Smooth muscle cell (in vitro differentiated cells): Measurements from ENCODE around the gene RAPGEF4. TPM values are rescaled to one million over a fixed set of nuclear protein-coding genes. Genes with fewer than 3 reads are reported as not detected.

Source experiments
- DNase-seq: peaks from one replicate; lab custom pipeline; 2025; ENCODE audit not compliant: unreplicated experiment; lab: John Stamatoyannopoulos, UW
- H2AFZ ChIP-seq: fragments of 200-600 bp; sonication (generic); 2 replicates; pipeline ENCODE4 v1.6.0; 2016; ENCODE audit warnings: antibody characterized with exemption, low read depth, mild to moderate bottlenecking
- H3F3A ChIP-seq: fragments of 200-600 bp; sonication (generic); 2 replicates; pipeline ENCODE4 v1.6.0; 2017; ENCODE audit warnings: antibody characterized with exemption, low read depth
- H3K27ac ChIP-seq: fragments of 200-600 bp; sonication (generic); 2 replicates; pipeline ENCODE4 v1.5.1; 2016; ENCODE audit warnings: low read depth, mild to moderate bottlenecking
- H3K27me3 ChIP-seq: fragments of 200-600 bp; sonication (generic); 2 replicates; pipeline ENCODE4 v1.6.1; 2016; ENCODE audit warnings: low read depth, mild to moderate bottlenecking
- H3K36me3 ChIP-seq: fragments of 200-600 bp; sonication (generic); 2 replicates; pipeline ENCODE4 v1.5.1; 2016; ENCODE audit warnings: low read depth
- H3K4me1 ChIP-seq: fragments of 200-600 bp; sonication (generic); 2 replicates; pipeline ENCODE4 v1.5.1; 2016; ENCODE audit warnings: low read depth
- H3K4me2 ChIP-seq: fragments of 200-600 bp; sonication (generic); 2 replicates; pipeline ENCODE4 v1.6.0; 2016; ENCODE audit warnings: mild to moderate bottlenecking
- H3K4me3 ChIP-seq: fragments of 200-600 bp; sonication (generic); 2 replicates; pipeline ENCODE4 v1.5.1; 2016; ENCODE audit warnings: mild to moderate bottlenecking
- H3K79me2 ChIP-seq: fragments of 200-600 bp; sonication (generic); 2 replicates; pipeline ENCODE4 v1.6.0; 2016; ENCODE audit warnings: low read depth, mild to moderate bottlenecking
- H3K9ac ChIP-seq: fragments of 200-600 bp; sonication (generic); 2 replicates; pipeline ENCODE4 v1.6.0; 2016; ENCODE audit warnings: low read depth
- H3K9me3 ChIP-seq: fragments of 200-600 bp; sonication (generic); replicated peaks from 2 replicates; pipeline ENCODE4 v1.5.1; 2016; ENCODE audit warnings: low read depth
- H4K20me1 ChIP-seq: fragments of 200-600 bp; sonication (generic); 2 replicates; pipeline ENCODE4 v1.6.0; 2016; ENCODE audit warnings: low read depth
- WGBS: methylation state at CpG from one replicate; pipeline ENCODE4 v1.1.7; 2016; ENCODE audit warnings: low lambda C conversion rate; 5-methylcytosine and 5-hydroxymethylcytosine counted together
- polyA plus RNA-seq: library from polyadenylated mRNA; unstranded; fragments of >200 nt; fragmentation: Nextera tagmentation; extraction: Ambion mirVana; gene quantifications from 2 replicates; pipeline ENCODE4 v1.2.1, GENCODE V29; 2016
- total RNA-seq: library from RNA; depleted of rRNA; stranded (reverse); fragments of >200 nt; gene quantifications from 2 replicates; pipeline ENCODE4 v1.2.3, GENCODE V29; 2014
- TF ChIP-seq, protein P1 (sequence below): fragments of 200-600 bp; sonication (generic); IDR thresholded peaks from 2 replicates; pipeline ENCODE4 v1.5.1; 2017; ENCODE audit warnings: borderline replicate concordance, mild to moderate bottlenecking, antibody characterized with exemption; ENCODE audit not compliant: insufficient read depth, poor library complexity, severe bottlenecking

RAPGEF4 gene
- total and polyA plus RNA-seq, 2 experiments from 2014 or later = 0.35 to 2.7 TPM

GRCh38 chr2:172849519-172850217 lies 114.0 kb downstream of the RAPGEF4 start:
- 93% methylated on average over 4 of the region's 4 CpGs for WGBS
- no peaks in the 10 kb centered on the region for H3F3A ChIP-seq
- H3K79me2 ChIP-seq = no peaks in the 10 kb centered on the region
- no peak overlapping the region for H2AFZ ChIP-seq
- no peaks in the 10 kb centered on the region for H3K9me3 ChIP-seq
- H3K4me2 ChIP-seq = no peak overlapping the region
- no peaks in the 10 kb centered on the region for H3K4me1 ChIP-seq
- H4K20me1 ChIP-seq = no peaks in the 10 kb centered on the region
- H3K27ac ChIP-seq = no peak overlapping the region
- no peak for DNase-seq
- no peaks in the 10 kb centered on the region for H3K27me3 ChIP-seq
- no peaks in the 10 kb centered on the region for H3K36me3 ChIP-seq
- TF ChIP-seq, protein P1, sequence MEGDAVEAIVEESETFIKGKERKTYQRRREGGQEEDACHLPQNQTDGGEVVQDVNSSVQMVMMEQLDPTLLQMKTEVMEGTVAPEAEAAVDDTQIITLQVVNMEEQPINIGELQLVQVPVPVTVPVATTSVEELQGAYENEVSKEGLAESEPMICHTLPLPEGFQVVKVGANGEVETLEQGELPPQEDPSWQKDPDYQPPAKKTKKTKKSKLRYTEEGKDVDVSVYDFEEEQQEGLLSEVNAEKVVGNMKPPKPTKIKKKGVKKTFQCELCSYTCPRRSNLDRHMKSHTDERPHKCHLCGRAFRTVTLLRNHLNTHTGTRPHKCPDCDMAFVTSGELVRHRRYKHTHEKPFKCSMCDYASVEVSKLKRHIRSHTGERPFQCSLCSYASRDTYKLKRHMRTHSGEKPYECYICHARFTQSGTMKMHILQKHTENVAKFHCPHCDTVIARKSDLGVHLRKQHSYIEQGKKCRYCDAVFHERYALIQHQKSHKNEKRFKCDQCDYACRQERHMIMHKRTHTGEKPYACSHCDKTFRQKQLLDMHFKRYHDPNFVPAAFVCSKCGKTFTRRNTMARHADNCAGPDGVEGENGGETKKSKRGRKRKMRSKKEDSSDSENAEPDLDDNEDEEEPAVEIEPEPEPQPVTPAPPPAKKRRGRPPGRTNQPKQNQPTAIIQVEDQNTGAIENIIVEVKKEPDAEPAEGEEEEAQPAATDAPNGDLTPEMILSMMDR = no peak
- H3K9ac ChIP-seq = no peak overlapping the region
- H3K4me3 ChIP-seq = no peak overlapping the region

- H3K9me3 ChIP-seq = no peaks in the 10 kb centered on the region
- no peaks in the 10 kb centered on the region for H3K27me3 ChIP-seq
- no peak overlapping the region for H3K27ac ChIP-seq
These were observed 119.9 kb downstream of the RAPGEF4 start for GRCh38 chr2:172855588-172855987.

DNA sequence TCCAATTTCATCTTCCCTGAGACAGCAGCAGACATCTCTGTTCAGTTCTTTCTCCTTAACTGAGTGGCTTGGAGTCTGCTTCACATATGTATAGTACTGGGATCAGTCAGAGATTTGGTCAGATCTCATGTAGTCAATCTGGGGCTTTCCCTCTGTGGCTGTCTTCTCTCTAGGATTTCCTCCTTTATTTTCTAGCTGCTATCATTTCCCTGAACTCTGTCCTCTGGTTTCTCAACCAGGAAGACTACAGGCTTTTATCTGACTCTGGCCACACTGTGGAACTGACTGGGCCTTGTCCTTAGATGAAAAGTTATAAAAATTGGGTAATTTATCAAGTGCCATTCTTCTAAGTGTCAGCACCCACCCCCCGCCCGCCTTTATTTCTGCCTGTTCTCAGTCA lies 121.0 kb downstream of the RAPGEF4 start:
- 89% methylated on average over 2 of the region's 2 CpGs for WGBS
- H2AFZ ChIP-seq = no peak overlapping the region
- DNase-seq = no peak

More at GRCh38 chr2:172855588-172855987, 119.9 kb downstream of the RAPGEF4 start:
- no peak overlapping the region for H3K9ac ChIP-seq
- DNase-seq = no peak
- no peaks in the 10 kb centered on the region for H4K20me1 ChIP-seq
- TF ChIP-seq, protein P1 = no peak
- H2AFZ ChIP-seq = no peak overlapping the region
- H3K79me2 ChIP-seq = no peaks in the 10 kb centered on the region
- H3K4me1 ChIP-seq = no peaks in the 10 kb centered on the region
- H3K4me3 ChIP-seq = no peak overlapping the region
- H3K4me2 ChIP-seq = no peak overlapping the region
- H3K36me3 ChIP-seq = no peaks in the 10 kb centered on the region
- H3F3A ChIP-seq = peaks cover 7% of the 10 kb centered on the region

More for the DNA sequence above, 121.0 kb downstream of the RAPGEF4 start:
- H3K79me2 ChIP-seq = no peaks in the 10 kb centered on the region
- H3K27me3 ChIP-seq = no peaks in the 10 kb centered on the region
- H4K20me1 ChIP-seq = no peaks in the 10 kb centered on the region
- no peak overlapping the region for H3K9ac ChIP-seq
- no peaks in the 10 kb centered on the region for H3K4me1 ChIP-seq
- TF ChIP-seq, protein P1 = no peak
- no peak overlapping the region for H3K27ac ChIP-seq
- no peaks in the 10 kb centered on the region for H3K36me3 ChIP-seq
- no peaks in the 10 kb centered on the region for H3K9me3 ChIP-seq
- H3K4me2 ChIP-seq = no peak overlapping the region
- no peak overlapping the region for H3K4me3 ChIP-seq
- peaks cover 7% of the 10 kb centered on the region for H3F3A ChIP-seq
